Measurements from ENCODE around the gene ARHGAP9. TPM values are rescaled to one million over a fixed set of nuclear protein-coding genes. Genes with fewer than 3 reads are reported as not detected.

Gene ARHGAP9
- total RNA-seq, 6 donors from 2014 or later, result 29.2 to 131 (median 43.7) TPM

DNA sequence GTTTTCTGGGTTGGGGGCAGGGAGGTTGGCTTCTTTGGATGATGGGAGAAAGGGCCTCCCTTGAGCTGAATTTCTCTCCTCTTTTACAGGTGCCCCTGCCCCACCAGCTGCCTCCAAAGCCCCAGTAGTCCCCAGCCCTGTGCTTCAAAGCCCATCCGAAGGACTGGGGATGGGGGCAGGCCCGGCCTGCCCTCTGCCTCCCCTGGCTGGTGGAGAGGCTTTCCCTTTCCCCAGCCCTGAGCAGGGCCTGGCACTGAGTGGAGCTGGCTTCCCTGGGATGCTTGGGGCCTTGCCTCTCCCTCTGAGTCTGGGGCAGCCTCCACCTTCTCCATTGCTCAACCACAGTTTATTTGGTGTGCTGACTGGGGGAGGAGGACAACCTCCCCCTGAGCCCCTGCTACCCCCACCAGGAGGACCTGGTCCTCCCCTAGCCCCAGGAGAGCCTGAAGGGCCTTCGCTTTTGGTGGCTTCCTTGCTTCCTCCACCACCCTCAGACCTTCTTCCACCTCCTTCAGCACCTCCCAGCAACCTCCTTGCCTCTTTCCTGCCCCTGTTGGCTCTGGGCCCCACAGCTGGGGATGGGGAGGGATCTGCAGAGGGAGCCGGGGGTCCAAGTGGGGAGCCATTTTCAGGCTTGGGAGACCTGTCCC, 46.9 kb upstream of the ARHGAP9 start:
- H3K4me3 ChIP-seq, result no peak overlapping the region
- H3K27me3 ChIP-seq, result no peaks in the 10 kb centered on the region
- DNase-seq (no peak), ATAC-seq (ENCODE audit: low FRiP score in 2 of 2) (no peak)
- no peaks in the 10 kb centered on the region for H3K9me3 ChIP-seq
- TF ChIP-seq EP300 (IDR thresholded peaks at IDR 0.05), result no peak
- TF ChIP-seq POLR2A (IDR thresholded peaks at IDR 0.05), result no peak
- TF ChIP-seq, protein P1, sequence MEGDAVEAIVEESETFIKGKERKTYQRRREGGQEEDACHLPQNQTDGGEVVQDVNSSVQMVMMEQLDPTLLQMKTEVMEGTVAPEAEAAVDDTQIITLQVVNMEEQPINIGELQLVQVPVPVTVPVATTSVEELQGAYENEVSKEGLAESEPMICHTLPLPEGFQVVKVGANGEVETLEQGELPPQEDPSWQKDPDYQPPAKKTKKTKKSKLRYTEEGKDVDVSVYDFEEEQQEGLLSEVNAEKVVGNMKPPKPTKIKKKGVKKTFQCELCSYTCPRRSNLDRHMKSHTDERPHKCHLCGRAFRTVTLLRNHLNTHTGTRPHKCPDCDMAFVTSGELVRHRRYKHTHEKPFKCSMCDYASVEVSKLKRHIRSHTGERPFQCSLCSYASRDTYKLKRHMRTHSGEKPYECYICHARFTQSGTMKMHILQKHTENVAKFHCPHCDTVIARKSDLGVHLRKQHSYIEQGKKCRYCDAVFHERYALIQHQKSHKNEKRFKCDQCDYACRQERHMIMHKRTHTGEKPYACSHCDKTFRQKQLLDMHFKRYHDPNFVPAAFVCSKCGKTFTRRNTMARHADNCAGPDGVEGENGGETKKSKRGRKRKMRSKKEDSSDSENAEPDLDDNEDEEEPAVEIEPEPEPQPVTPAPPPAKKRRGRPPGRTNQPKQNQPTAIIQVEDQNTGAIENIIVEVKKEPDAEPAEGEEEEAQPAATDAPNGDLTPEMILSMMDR (IDR thresholded peaks at IDR 0.05), result no peak
- no peak for TF ChIP-seq POLR2AphosphoS5 (IDR thresholded peaks at IDR 0.05)
- WGBS, 2 donors, result 84 to 85% methylated on average over 3 to 4 of the region's 4 CpGs
- H3K4me1 ChIP-seq, result peaks cover 23 to 37% (median 27%) of the 10 kb centered on the region in 4 donors
- peaks cover 57 to 77% (median 71%) of the 10 kb centered on the region in 4 donors for H3K36me3 ChIP-seq
- peak overlapping the region in 2 of 4 donors; percentile 0 to 10 for H3K27ac ChIP-seq

DNA sequence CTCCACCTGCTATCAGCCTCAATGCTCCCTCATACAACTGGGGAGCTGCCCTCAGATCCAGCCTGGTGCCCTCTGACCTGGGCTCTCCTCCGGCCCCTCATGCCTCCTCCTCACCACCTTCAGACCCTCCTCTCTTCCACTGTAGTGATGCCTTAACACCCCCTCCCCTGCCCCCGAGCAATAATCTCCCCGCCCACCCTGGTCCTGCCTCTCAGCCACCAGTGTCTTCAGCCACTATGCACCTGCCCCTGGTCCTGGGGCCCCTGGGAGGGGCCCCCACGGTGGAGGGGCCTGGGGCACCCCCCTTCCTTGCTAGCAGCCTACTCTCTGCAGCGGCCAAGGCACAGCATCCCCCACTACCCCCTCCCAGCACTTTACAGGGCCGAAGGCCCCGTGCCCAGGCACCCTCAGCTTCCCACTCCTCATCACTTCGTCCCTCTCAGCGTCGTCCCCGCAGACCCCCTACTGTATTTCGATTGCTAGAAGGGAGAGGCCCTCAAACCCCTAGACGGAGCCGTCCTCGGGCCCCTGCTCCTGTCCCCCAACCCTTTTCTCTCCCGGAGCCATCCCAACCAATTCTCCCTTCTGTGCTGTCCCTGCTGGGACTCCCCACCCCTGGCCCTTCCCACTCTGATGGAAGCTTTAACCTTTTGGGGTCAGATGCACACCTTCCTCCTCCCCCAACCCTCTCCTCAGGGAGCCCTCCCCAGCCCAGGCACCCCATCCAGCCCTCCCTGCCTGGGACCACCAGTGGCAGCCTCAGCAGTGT, 46.1 kb upstream of the ARHGAP9 start:
- no peaks in the 10 kb centered on the region for H3K9me3 ChIP-seq
- no peak for TF ChIP-seq EP300 (IDR thresholded peaks at IDR 0.05)
- TF ChIP-seq POLR2A (IDR thresholded peaks at IDR 0.05), result no peak
- TF ChIP-seq, protein P1 (IDR thresholded peaks at IDR 0.05), result no peak
- no peak for TF ChIP-seq POLR2AphosphoS5 (IDR thresholded peaks at IDR 0.05)
- ATAC-seq (ENCODE audit: low FRiP score in 2 of 2) (no peak), DNase-seq (no peak)
- H3K4me1 ChIP-seq, result peaks cover 31 to 45% (median 35%) of the 10 kb centered on the region in 4 donors
- no peak overlapping the region for H3K4me3 ChIP-seq
- H3K27me3 ChIP-seq, result no peaks in the 10 kb centered on the region
- peak overlapping the region in 1 of 4 donors; percentile 5 for H3K27ac ChIP-seq
- 85 to 90% methylated on average over 15 to 16 of the region's 16 CpGs for WGBS, 2 donors
- peaks cover 49 to 69% (median 63%) of the 10 kb centered on the region in 4 donors for H3K36me3 ChIP-seq

DNA sequence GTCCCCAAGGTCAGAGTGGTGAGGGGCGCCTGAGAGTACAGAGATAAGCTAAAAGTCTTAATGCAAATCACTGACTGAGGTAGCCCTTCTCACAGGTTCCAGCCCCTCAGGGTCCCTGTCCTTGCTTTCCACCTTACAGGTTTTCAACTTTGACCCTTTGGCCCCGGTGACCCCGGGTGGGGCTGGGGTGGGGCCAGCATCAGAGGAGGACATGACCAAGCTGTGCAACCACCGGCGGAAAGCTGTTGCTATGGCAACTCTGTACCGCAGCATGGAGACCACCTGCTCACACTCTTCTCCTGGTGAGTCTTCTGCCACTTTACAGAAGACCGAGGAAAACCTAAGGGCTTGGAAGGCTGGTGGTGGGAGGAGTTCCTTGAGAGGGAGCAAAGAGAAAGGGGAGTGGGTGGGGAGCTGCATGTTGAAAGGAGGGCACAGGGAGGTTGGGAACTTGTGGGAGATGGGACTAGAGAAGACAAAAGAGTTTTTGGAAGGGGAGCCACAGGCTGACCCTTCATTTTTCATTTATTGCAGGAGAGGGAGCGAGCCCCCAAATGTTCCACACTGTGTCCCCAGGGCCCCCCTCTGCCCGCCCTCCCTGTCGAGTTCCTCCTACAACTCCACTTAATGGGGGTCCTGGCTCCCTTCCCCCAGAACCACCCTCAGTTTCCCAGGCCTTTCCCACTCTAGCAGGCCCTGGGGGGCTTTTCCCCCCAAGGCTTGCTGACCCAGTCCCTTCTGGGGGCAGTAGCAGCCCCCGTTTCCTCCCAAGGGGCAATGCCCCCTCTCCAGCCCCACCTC, 45.3 kb upstream of the ARHGAP9 start:
- DNase-seq, result no peak
- H3K36me3 ChIP-seq, result peaks cover 42 to 61% (median 55%) of the 10 kb centered on the region in 4 donors
- 65 to 73% methylated on average over 10 to 11 of the region's 11 CpGs for WGBS, 2 donors

More for the DNA sequence above, 45.3 kb upstream of the ARHGAP9 start:
- Histone ChIP-seq H3K4me3 (peak overlapping the region in 1 of 4 donors; percentile 94), H3K27ac (peak overlapping the region in 2 of 4 donors; percentile 96 to 99), H3K9me3 (no peaks in the 10 kb centered on the region), H3K27me3 (no peaks in the 10 kb centered on the region), H3K4me1 (peaks cover 31 to 46% (median 36%) of the 10 kb centered on the region in 4 donors)
- TF ChIP-seq EP300 (IDR thresholded peaks at IDR 0.05) (no peak), POLR2AphosphoS5 (IDR thresholded peaks at IDR 0.05) (no peak), POLR2A (IDR thresholded peaks at IDR 0.05) (no peak)
- TF ChIP-seq, protein P1 (IDR thresholded peaks at IDR 0.05), result no peak
- ATAC-seq (ENCODE audit: low FRiP score in 2 of 2), result no peak
